ENCODE results near the gene CHM. TPM values are rescaled to one million over a fixed set of nuclear protein-coding genes. Genes with fewer than 3 reads are reported as not detected.
A peak's percentile ranks its signal among the peaks of the same experiment; 100 is the strongest.

The CHM gene
- total and polyA plus RNA-seq, 2 of the 8 experiments (the other 6 are each of a cell fraction or from before 2014, with no cell fraction given), result 8.6 to 15.5 TPM

DNA sequence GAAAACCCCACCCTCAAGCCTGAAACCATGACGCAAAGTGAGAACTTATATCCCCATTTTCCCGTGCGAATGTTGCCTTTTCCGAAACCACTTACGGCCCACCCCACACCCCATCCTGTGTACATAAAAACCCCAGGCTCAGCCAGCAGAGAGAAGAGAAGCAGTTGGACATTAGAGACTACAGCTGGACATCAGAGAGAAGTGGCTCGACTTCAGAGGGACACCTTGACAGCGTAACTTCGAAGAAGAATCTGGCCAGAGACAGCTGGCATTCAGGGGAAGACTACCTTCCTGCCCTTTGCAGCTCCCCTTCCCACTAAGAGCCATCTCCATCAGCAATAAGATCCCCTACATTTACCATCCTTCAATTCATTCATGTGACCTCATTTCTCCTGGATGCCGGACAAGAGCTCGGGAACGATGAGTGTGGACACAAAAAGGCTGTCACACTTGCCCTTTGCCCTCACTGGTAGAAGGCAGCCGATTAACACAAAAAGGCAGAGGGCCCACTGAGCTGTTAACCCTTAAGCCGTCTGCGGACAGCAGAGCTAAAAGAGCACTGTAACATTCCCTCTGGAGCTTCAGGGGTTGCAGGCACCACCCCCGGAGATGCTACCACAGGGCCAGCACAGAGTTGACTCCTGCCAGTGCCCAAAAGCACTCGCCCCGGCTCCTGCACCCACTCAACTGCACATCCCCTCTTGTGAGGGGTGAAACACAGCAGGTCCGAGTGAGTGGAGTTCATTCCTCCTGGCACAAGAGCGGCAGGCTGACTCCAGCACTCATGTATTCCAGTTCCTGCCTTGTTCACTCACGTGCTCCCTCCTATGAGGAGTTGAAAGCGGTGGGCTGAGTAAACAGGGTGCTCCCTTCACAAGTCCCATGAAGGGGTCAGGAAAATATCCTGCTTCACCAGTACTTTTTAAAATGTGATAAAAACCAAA, 7.5 kb downstream of the CHM start:
- Histone ChIP-seq H2BK5ac (ENCODE audit: low read depth, low read length) (no peak overlapping the region), H3K27me3 (replicated peaks in 1 of 4; ENCODE audit: control insufficient read depth in 3 of 4, extremely low read depth in 1 of 4, insufficient read depth in 3 of 4, low read length in 3 of 4) (no peaks in the 10 kb centered on the region), H2AK5ac (ENCODE audit: low read depth, low read length) (no peak overlapping the region), H3K79me1 (ENCODE audit: low read depth, low read length) (no peaks in the 10 kb centered on the region), H4K20me1 (replicated peaks in 1 of 2; ENCODE audit: control insufficient read depth in 1 of 2, insufficient read depth in 2 of 2, low read length in 2 of 2) (peaks cover 0 to 2% of the 10 kb centered on the region in 2 experiments), H3K4ac (replicated peaks; ENCODE audit: insufficient read length, low read depth, low read length) (no peak overlapping the region), H3K79me2 (ENCODE audit: control insufficient read depth in 1 of 2, insufficient read depth in 2 of 2, low read length in 2 of 2) (peaks cover 0 to 71% of the 10 kb centered on the region in 2 experiments; a peak in 2 of 4 replicates), H3K36me3 (ENCODE audit: control insufficient read depth in 2 of 4, insufficient read depth in 4 of 4, low read length in 3 of 4) (no peaks in the 10 kb centered on the region; a peak in 1 of 8 replicates), H2BK15ac (ENCODE audit: low read length) (no peak overlapping the region), H4K5ac (ENCODE audit: insufficient read length, low read depth, low read length) (no peak overlapping the region), H2BK20ac (ENCODE audit: low read length) (no peak overlapping the region), H2BK12ac (ENCODE audit: low read depth, low read length) (no peak overlapping the region), H4K8ac (ENCODE audit: extremely low read depth, insufficient read depth, low read length) (no peak overlapping the region), H3K56ac (replicated peaks; ENCODE audit: insufficient read length, low read depth, low read length) (no peak overlapping the region), H3K14ac (ENCODE audit: insufficient read length) (no peak overlapping the region), H3K4me3 (ENCODE audit: extremely low read depth in 1 of 4, insufficient read depth in 2 of 4, low read depth in 3 of 4, low read length in 4 of 4) (no peak overlapping the region), H3K23me2 (ENCODE audit: low read depth, low read length) (no peaks in the 10 kb centered on the region), H3K23ac (ENCODE audit: insufficient read length) (no peak overlapping the region), H3K18ac (ENCODE audit: extremely low read depth, low read length) (no peak overlapping the region), H3K9ac (replicated peaks in 1 of 4; ENCODE audit: extremely low read depth in 1 of 4, low read depth in 3 of 4, low read length in 3 of 4) (no peak overlapping the region), H3K4me1 (replicated peaks in 1 of 4; ENCODE audit: control insufficient read depth in 3 of 4, insufficient read depth in 4 of 4, low read length in 3 of 4) (no peaks in the 10 kb centered on the region), H3K27ac (ENCODE audit: low read depth, low read length) (no peak overlapping the region), H3K4me2 (ENCODE audit: insufficient read depth in 1 of 2, low read depth in 2 of 2, low read length in 2 of 2) (peak overlapping the region in 1 of 2 experiments; percentile 33; a peak in 1 of 4 replicates), H4K91ac (replicated peaks; ENCODE audit: insufficient read length, low read length) (no peak overlapping the region), H3K9me3 (ENCODE audit: insufficient read depth in 2 of 2, low read depth in 1 of 2, low read length in 1 of 2) (no peaks in the 10 kb centered on the region), H2BK120ac (replicated peaks; ENCODE audit: low read depth, low read length) (no peak overlapping the region), H2AFZ (ENCODE audit: low read length) (no peak overlapping the region)
- POLR2A ChIA-PET (ENCODE audit: partially characterized antibody), result interaction anchor here (1.3 kb wide), 1 partner anchor 17 kb away, joined by 5 read pairs; no protein-coding TSS in a partner anchor
- FAIRE-seq, result no peak
- WGBS, 2 experiments (ENCODE audit: extremely low coverage in 1 of 2, insufficient coverage in 1 of 2, insufficient read length in 1 of 2, insufficient replicate concordance in 2 of 2, low coverage in 1 of 2, low lambda C conversion rate in 2 of 2, missing lambda C conversion rate in 1 of 2), result 77% methylated on average over 8 of the region's 21 CpGs; no CpG with 5 or more reads in 1 of the 2 experiments
- CTCF ChIA-PET (ENCODE audit: partially characterized antibody), result no interaction called here
- DNase-seq (ENCODE audit: low read depth in 1 of 2, low spot score in 2 of 2), result no peak
- TF ChIP-seq TCF12 (IDR thresholded peaks at IDR 0.05; ENCODE audit: low read depth, low read length), result no peak
- TF ChIP-seq ATF2 (IDR thresholded peaks at IDR 0.05; ENCODE audit: low read length), result no peak
- TF ChIP-seq ZNF274 (IDR thresholded peaks at IDR 0.05; ENCODE audit: borderline replicate concordance, extremely low read depth, low read length), result no peak
- no peak for TF ChIP-seq GTF2F1 (IDR thresholded peaks at IDR 0.05; ENCODE audit: borderline replicate concordance, low read depth, low read length)
- TF ChIP-seq, protein P1, sequence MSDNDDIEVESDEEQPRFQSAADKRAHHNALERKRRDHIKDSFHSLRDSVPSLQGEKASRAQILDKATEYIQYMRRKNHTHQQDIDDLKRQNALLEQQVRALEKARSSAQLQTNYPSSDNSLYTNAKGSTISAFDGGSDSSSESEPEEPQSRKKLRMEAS (IDR thresholded peaks at IDR 0.05), result no peak
- no peak for TF ChIP-seq SP2 (IDR thresholded peaks at IDR 0.05; ENCODE audit: low read length)
